OCI-LY7 (cell line): ENCODE data around the gene SERAC1. TPM values are rescaled to one million over a fixed set of nuclear protein-coding genes. Genes with fewer than 3 reads are reported as not detected.

Experiments
- BruUV-seq: library from RNA; stranded (reverse); fragments of 400-500 nt; replicated peaks from 2 replicates; lab custom pipeline; 2021; lab: Mats Ljungman, UMichigan
- CTCF ChIA-PET: fragments of 300-600 bp; sonication (Branson Sonifier 250); formaldehyde crosslinking; loops from one replicate; lab custom pipeline; 2022; ENCODE audit warnings: antibody characterized with exemption; ENCODE audit not compliant: unreplicated experiment; lab: Charles Lee
- POLR2A ChIA-PET: fragments of 300-600 bp; sonication (Branson Sonifier 250); formaldehyde crosslinking; loops from one replicate; lab custom pipeline; 2022; ENCODE audit warnings: antibody characterized with exemption; lab: Charles Lee
- DNase-seq: peaks from one replicate; pipeline ENCODE4 v3.0.0-alpha.2; 2015; ENCODE audit warnings: low spot score
- H2AFZ ChIP-seq: fragments of 200-600 bp; sonication (generic), shearing (Covaris generic); 2 replicates; pipeline ENCODE4 v1.6.1; 2014; ENCODE audit warnings: mild to moderate bottlenecking, antibody characterized with exemption, low read length, moderate library complexity
- H3K27ac ChIP-seq: fragments of 200-600 bp; sonication (generic); 2 replicates; pipeline ENCODE4 v1.5.1; 2014; ENCODE audit warnings: mixed run types, low read depth, mild to moderate bottlenecking, moderate library complexity, low read length, inconsistent platforms; ENCODE audit not compliant: poor library complexity, severe bottlenecking
- H3K36me3 ChIP-seq: fragments of 200-600 bp; sonication (generic); 2 replicates; pipeline ENCODE4 v1.6.1; 2014; ENCODE audit warnings: mild to moderate bottlenecking, antibody characterized with exemption, low read length, moderate library complexity, mixed read lengths; ENCODE audit not compliant: insufficient read depth
- H3K4me1 ChIP-seq: fragments of 200-600 bp; sonication (generic); 2 replicates; pipeline ENCODE4 v1.5.1; 2014; ENCODE audit warnings: mild to moderate bottlenecking, low read length; ENCODE audit not compliant: insufficient read depth, poor library complexity, severe bottlenecking
- H3K4me2 ChIP-seq: fragments of 200-600 bp; sonication (generic); 2 replicates; pipeline ENCODE4 v1.6.1; 2014; ENCODE audit warnings: mild to moderate bottlenecking, low read length
- H3K4me3 ChIP-seq: fragments of 200-600 bp; sonication (generic); 2 replicates; pipeline ENCODE4 v1.5.1; 2014; ENCODE audit warnings: mild to moderate bottlenecking, low read depth, low read length; ENCODE audit not compliant: poor library complexity, severe bottlenecking
- H3K79me2 ChIP-seq: fragments of 200-600 bp; sonication (generic); 2 replicates; pipeline ENCODE4 v1.6.1; 2016; ENCODE audit warnings: low read depth, mild to moderate bottlenecking, low read length, moderate library complexity, mixed read lengths; ENCODE audit not compliant: insufficient read depth
- H3K9me2 ChIP-seq: fragments of 200-600 bp; sonication (generic); 2 replicates; pipeline ENCODE4 v1.6.1; 2016; ENCODE audit warnings: mild to moderate bottlenecking, low read length, mixed read lengths; ENCODE audit not compliant: insufficient read depth
- H3K9me3 ChIP-seq: fragments of 200-600 bp; sonication (generic); 2 replicates; pipeline ENCODE4 v1.6.1; 2014; ENCODE audit warnings: mild to moderate bottlenecking, mixed run types, low read length, mixed read lengths
- H4K20me1 ChIP-seq: fragments of 200-600 bp; sonication (generic); 2 replicates; pipeline ENCODE4 v1.6.1; 2014; ENCODE audit warnings: mild to moderate bottlenecking, antibody characterized with exemption, low read length, moderate library complexity, mixed read lengths; ENCODE audit not compliant: insufficient read depth
- EZH2phosphoT487 ChIP-seq: fragments of 200-600 bp; sonication (generic); IDR thresholded peaks from 2 replicates; pipeline ENCODE4 v1.6.1; 2018; ENCODE audit warnings: low read depth, borderline replicate concordance, mild to moderate bottlenecking, mixed run types, antibody characterized with exemption, low read length, moderate library complexity, mixed read lengths
- intact Hi-C: fragments of 100-400 bp; cut with micrococcal nuclease; formaldehyde crosslinking; loops from one replicate; pipeline ENCODE4 v1.10.0; 2022; ENCODE audit not compliant: unreplicated experiment
- total RNA-seq, 2 experiments: library from RNA; depleted of rRNA in 1 of 2; stranded (reverse); fragments of >200 nt in 1 of 2; shearing (Covaris generic) in 1 of 2; gene quantifications; 2 replicates each; pipeline ENCODE4 v1.2.3, GENCODE V29; 2014 to 2022
- TF ChIP-seq, protein P1 (sequence below): fragments of 200-600 bp; sonication (generic); conservative IDR thresholded peaks from 2 replicates; pipeline ENCODE4 v1.5.1; 2014; ENCODE audit warnings: mild to moderate bottlenecking, antibody characterized with exemption, low read length, moderate library complexity, mixed read lengths

Gene SERAC1
- total RNA-seq, 2 experiments from 2014 or later = 3.0 to 6.9 TPM

DNA sequence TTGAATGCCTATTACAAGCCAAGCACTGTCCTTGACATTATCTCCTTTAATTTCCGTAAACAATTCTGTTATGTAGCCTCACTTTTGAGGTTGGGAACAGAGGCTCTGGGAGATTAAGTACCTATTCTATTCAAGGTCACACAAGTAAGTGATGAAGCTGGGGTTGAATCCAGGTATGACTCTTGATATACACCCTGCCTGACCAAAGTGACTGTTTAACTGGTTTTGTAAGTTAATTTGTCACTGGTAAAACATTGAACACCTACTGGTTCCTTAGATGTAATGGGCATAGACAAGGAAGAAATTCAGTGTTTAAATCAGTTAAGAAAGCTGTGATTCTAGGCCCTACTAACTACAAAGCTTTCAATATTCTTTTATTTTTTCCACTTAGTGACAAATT lies 23.0 kb upstream of the SERAC1 start:
- H3K4me3 ChIP-seq = no peak overlapping the region
- no peak for DNase-seq
- no peak for TF ChIP-seq EZH2phosphoT487
- TF ChIP-seq, protein P1, sequence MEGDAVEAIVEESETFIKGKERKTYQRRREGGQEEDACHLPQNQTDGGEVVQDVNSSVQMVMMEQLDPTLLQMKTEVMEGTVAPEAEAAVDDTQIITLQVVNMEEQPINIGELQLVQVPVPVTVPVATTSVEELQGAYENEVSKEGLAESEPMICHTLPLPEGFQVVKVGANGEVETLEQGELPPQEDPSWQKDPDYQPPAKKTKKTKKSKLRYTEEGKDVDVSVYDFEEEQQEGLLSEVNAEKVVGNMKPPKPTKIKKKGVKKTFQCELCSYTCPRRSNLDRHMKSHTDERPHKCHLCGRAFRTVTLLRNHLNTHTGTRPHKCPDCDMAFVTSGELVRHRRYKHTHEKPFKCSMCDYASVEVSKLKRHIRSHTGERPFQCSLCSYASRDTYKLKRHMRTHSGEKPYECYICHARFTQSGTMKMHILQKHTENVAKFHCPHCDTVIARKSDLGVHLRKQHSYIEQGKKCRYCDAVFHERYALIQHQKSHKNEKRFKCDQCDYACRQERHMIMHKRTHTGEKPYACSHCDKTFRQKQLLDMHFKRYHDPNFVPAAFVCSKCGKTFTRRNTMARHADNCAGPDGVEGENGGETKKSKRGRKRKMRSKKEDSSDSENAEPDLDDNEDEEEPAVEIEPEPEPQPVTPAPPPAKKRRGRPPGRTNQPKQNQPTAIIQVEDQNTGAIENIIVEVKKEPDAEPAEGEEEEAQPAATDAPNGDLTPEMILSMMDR = no peak
- no peaks in the 10 kb centered on the region for H4K20me1 ChIP-seq
- ChIA-PET CTCF (no interaction called here), POLR2A (interaction anchor here (0.7 kb wide), 1 partner anchor 265 kb away, joined by 4 read pairs; no protein-coding TSS in a partner anchor)
- H3K9me2 ChIP-seq = no peaks in the 10 kb centered on the region
- no peaks in the 10 kb centered on the region for H3K79me2 ChIP-seq
- BruUV-seq = no TSS peak
- no peaks in the 10 kb centered on the region for H3K4me1 ChIP-seq
- H3K27ac ChIP-seq = no peak overlapping the region
- intact Hi-C loops = no loop called here
- peaks cover 2% of the 10 kb centered on the region; the same call in 1 of the 2 replicates for H3K36me3 ChIP-seq
- no peak overlapping the region for H3K4me2 ChIP-seq
- no peaks in the 10 kb centered on the region for H3K9me3 ChIP-seq
- H2AFZ ChIP-seq = no peak overlapping the region

DNA sequence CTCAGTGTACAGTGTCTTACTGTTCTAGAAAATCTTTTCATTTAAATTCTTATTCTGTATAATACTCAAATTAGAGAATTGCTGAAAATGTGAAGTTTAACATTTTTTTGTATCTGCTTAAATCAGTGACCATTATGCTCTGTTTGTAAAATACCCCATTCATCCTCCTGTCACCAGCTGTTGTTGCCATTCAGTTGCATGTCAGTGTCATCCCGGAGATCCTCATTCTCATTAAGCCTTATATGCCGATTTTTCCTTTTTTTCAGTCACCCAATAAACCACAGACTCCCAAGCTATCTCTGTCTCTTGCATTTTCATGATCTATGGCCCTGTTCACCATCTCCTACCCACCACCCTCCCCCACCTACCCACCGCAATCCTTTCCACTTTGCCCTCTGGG lies 20.5 kb upstream of the SERAC1 start:
- no peak overlapping the region for H3K4me3 ChIP-seq
- H3K79me2 ChIP-seq = no peaks in the 10 kb centered on the region
- no peak overlapping the region for H3K27ac ChIP-seq
- no peak overlapping the region for H3K4me2 ChIP-seq
- no peaks in the 10 kb centered on the region for H4K20me1 ChIP-seq
- no peak for TF ChIP-seq EZH2phosphoT487
- TF ChIP-seq, protein P1 = no peak
- H3K9me3 ChIP-seq = no peaks in the 10 kb centered on the region
- no peak overlapping the region for H2AFZ ChIP-seq
- DNase-seq = no peak
- no peaks in the 10 kb centered on the region for H3K9me2 ChIP-seq
- intact Hi-C loops = no loop called here
- ChIA-PET POLR2A (interaction anchor here (0.5 to 0.7 kb wide), 3 partner anchors 30 to 666 kb away, joined by 3 read pairs; no protein-coding TSS in a partner anchor), CTCF (no interaction called here)
- BruUV-seq = no TSS peak
- H3K36me3 ChIP-seq = peaks cover 2% of the 10 kb centered on the region; the same call in 1 of the 2 replicates
- H3K4me1 ChIP-seq = no peaks in the 10 kb centered on the region

DNA sequence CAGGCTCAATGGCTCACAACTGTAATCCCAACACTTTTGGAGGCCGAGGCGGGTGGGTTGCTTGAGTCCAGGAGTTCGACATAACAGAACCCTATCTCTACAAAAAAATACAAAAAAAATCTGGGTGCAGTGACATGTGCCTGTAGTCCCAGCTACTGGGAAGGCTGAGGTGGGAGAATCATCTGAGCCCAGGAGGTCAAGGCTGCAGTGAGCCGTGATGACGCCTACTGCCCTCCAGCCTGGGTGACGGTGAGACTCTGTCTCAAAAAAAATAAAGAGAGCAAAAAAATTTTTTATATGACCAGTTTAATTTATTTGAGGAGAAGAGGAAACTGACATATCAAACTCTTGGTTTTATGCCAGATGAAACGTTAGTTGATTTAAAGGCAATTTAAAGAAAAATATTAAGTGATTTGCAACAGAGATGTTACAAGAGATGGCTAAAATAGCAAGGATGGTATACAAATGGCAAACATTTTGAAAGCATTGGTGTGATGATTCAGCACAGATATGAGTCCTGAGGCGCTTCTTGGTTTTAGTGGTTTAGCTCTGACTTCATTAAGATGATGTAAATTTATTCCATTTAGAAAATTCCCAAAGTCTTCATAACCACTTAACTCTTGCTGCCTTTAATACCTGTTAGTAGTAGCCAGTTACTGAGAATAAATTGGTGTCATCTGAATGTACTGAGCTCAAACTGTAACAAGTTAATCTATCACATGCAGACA lies 17.8 kb upstream of the SERAC1 start:
- ChIA-PET POLR2A (no interaction called here), CTCF (no interaction called here)
- no peak for DNase-seq
- no peak overlapping the region for H3K4me3 ChIP-seq
- H3K79me2 ChIP-seq = no peaks in the 10 kb centered on the region
- H3K4me1 ChIP-seq = no peaks in the 10 kb centered on the region
- intact Hi-C loops = no loop called here
- H2AFZ ChIP-seq = no peak overlapping the region
- no peaks in the 10 kb centered on the region for H3K9me3 ChIP-seq
- no peaks in the 10 kb centered on the region for H4K20me1 ChIP-seq
- no peak overlapping the region for H3K27ac ChIP-seq
- H3K36me3 ChIP-seq = no peaks in the 10 kb centered on the region; the same call in 1 of the 2 replicates
- TF ChIP-seq, protein P1 = no peak
- TF ChIP-seq EZH2phosphoT487 = no peak
- no peak overlapping the region for H3K4me2 ChIP-seq
- BruUV-seq = no TSS peak
- no peaks in the 10 kb centered on the region for H3K9me2 ChIP-seq
